K562 (cell line): ENCODE data around the gene C11orf54. TPM values are rescaled to one million over a fixed set of nuclear protein-coding genes. Genes with fewer than 3 reads are reported as not detected.

Source experiments
- ATAC-seq: fragments of 200-7000 bp; cut with Tn5 transposase; 3 replicates; pipeline ENCODE4 v1.9.1; 2020; ENCODE audit warnings: moderate library complexity
- BruUV-seq: library from RNA; stranded (reverse); fragments of 400-500 nt; replicated peaks from 2 replicates; lab custom pipeline; 2021; lab: Mats Ljungman, UMichigan
- CTCF ChIA-PET: fragments of 300-600 bp; formaldehyde crosslinking; extraction: SDS; loops from one replicate; lab custom pipeline; 2021; ENCODE audit warnings: low intra/inter-chr PET ratio; lab: Yijun Ruan, JAX
- POLR2A ChIA-PET: fragments of 300-600, 350-650 bp; sonication (Branson Sonifier 250); formaldehyde crosslinking; extraction: SDS; loops from one replicate; lab custom pipeline; 2021; ENCODE audit warnings: antibody characterized with exemption, inconsistent platforms; lab: Yijun Ruan, JAX
- DNase-seq, 4 experiments: peaks; one replicate each; pipeline versions ENCODE4 v3.0.0 to v3.0.0-alpha.2; 2011 to 2018; ENCODE audit warnings: low spot score in 3 of 4, mixed read lengths in 3 of 4; ENCODE audit errors: extremely low read depth in 1 of 4
- FAIRE-seq: peaks from 2 replicates; lab custom pipeline; 2011; peaks lifted over from hg19 to GRCh38; lab: Jason Lieb, UNC
- H2AFZ ChIP-seq: 2 replicates; pipeline ENCODE4 v1.6.0; 2011; ENCODE audit warnings: low read depth, low read length, control low read depth, inconsistent platforms
- H3K27ac ChIP-seq: fragments of 200-600 bp; 3 replicates; pipeline ENCODE4 v1.8.0; 2011; ENCODE audit warnings: low read depth, mild to moderate bottlenecking, control low read depth, inconsistent platforms, low read length, moderate library complexity, mixed read lengths; ENCODE audit errors: extremely low read depth
- H3K27me3 ChIP-seq, 2 experiments: fragments of 300-600 bp in 1 of 2; 2 replicates in 1 of 2; 3 replicates in 1 of 2; pipeline versions ENCODE4 v1.6.0 to v1.8.0; 2011; ENCODE audit warnings: inconsistent platforms in 2 of 2, low read length in 2 of 2, mild to moderate bottlenecking in 1 of 2, mixed read lengths in 1 of 2, moderate library complexity in 1 of 2; ENCODE audit not compliant: control insufficient read depth in 2 of 2, insufficient read depth in 2 of 2
- H3K36me3 ChIP-seq: fragments of 300-600 bp; 3 replicates; pipeline ENCODE4 v1.8.0; 2011; ENCODE audit warnings: mild to moderate bottlenecking, low read length, inconsistent platforms; ENCODE audit not compliant: control insufficient read depth, insufficient read depth
- H3K4me1 ChIP-seq, 2 experiments: fragments of 200-600 bp in 1 of 2; replicated peaks in 1 of 2; 2 replicates in 1 of 2; 3 replicates in 1 of 2; pipeline versions ENCODE4 v1.5.1 to v1.8.0; 2011; ENCODE audit warnings: inconsistent platforms in 2 of 2, low read length in 2 of 2, mild to moderate bottlenecking in 1 of 2, mixed read lengths in 1 of 2, moderate library complexity in 1 of 2; ENCODE audit not compliant: control insufficient read depth in 2 of 2, insufficient read depth in 2 of 2
- H3K4me2 ChIP-seq: 2 replicates; pipeline ENCODE4 v1.6.1; 2011; ENCODE audit warnings: low read length, control low read depth, inconsistent platforms, mixed read lengths; ENCODE audit not compliant: insufficient read depth
- H3K4me3 ChIP-seq: fragments of 200-600 bp; sonication (generic), shearing (Covaris generic); 2 replicates; pipeline ENCODE4 v1.5.1; 2016; ENCODE audit warnings: control low read depth, inconsistent platforms
- H3K79me2 ChIP-seq: fragments of 200-600 bp; 3 replicates; pipeline ENCODE4 v1.8.0; 2011; ENCODE audit warnings: low read length, inconsistent platforms; ENCODE audit not compliant: control insufficient read depth, insufficient read depth
- H3K9ac ChIP-seq, 2 experiments: 2 replicates each; pipeline versions ENCODE4 v1.6.0 to v1.6.1; 2011; ENCODE audit warnings: low read depth in 2 of 2, low read length in 2 of 2, control low read depth in 1 of 2, inconsistent platforms in 1 of 2, mild to moderate bottlenecking in 1 of 2, mixed read lengths in 1 of 2; ENCODE audit not compliant: insufficient read depth in 1 of 2
- H3K9me1 ChIP-seq: one replicate; pipeline ENCODE4 v1.6.0; 2011; ENCODE audit warnings: inconsistent platforms, mild to moderate bottlenecking, low read length, moderate library complexity; ENCODE audit not compliant: control insufficient read depth, insufficient read depth
- H3K9me3 ChIP-seq: replicated peaks from 2 replicates; pipeline ENCODE4 v1.5.1; 2011; ENCODE audit warnings: low read depth, low read length, inconsistent platforms; ENCODE audit not compliant: control insufficient read depth, insufficient read depth
- H4K20me1 ChIP-seq: replicated peaks from 2 replicates; pipeline ENCODE4 v1.6.1; 2011; ENCODE audit warnings: low read length, inconsistent platforms, mixed read lengths; ENCODE audit not compliant: control insufficient read depth, insufficient read depth
- ARID3B ChIP-seq: fragments of 250-450 bp; sonication (Bioruptor Pico); IDR thresholded peaks from 2 replicates; pipeline ENCODE4 v1.4.0; 2020; ENCODE audit warnings: borderline replicate concordance
- CGGBP1 ChIP-seq: fragments of 250-450 bp; sonication (Bioruptor Pico); IDR thresholded peaks from 2 replicates; pipeline ENCODE4 v1.9.0; 2021; ENCODE audit warnings: mild to moderate bottlenecking
- CHD4 ChIP-seq: fragments of 200-600 bp; sonication (generic); IDR thresholded peaks from 3 replicates; pipeline ENCODE4 v1.6.1; 2012; ENCODE audit warnings: low read depth, mild to moderate bottlenecking, mixed read lengths, low read length, inconsistent platforms; ENCODE audit not compliant: insufficient read depth, insufficient replicate concordance, poor library complexity, severe bottlenecking
- DNMT1 ChIP-seq: fragments of 450-650 bp; IDR thresholded peaks from 2 replicates; pipeline ENCODE4 v1.6.1; 2016; ENCODE audit warnings: antibody characterized with exemption, mild to moderate bottlenecking
- EP400 ChIP-seq: fragments of 450-650 bp; IDR thresholded peaks from 2 replicates; pipeline ENCODE4 v1.6.1; 2017; ENCODE audit warnings: antibody characterized with exemption, mild to moderate bottlenecking, moderate library complexity
- HDAC1 ChIP-seq, 2 experiments: fragments of 450-650 bp; IDR thresholded peaks; 2 replicates each; pipeline ENCODE4 v1.6.1; 2016 to 2017; ENCODE audit warnings: inconsistent platforms in 1 of 2, mild to moderate bottlenecking in 1 of 2, moderate library complexity in 1 of 2
- HMGN3 ChIP-seq: IDR thresholded peaks from 2 replicates; pipeline ENCODE4 v1.6.1; 2011; ENCODE audit warnings: borderline replicate concordance, low read depth, mild to moderate bottlenecking, mixed read lengths, low read length; ENCODE audit not compliant: insufficient read length; ENCODE audit errors: extremely low read depth
- SMARCB1 ChIP-seq: IDR thresholded peaks from 2 replicates; pipeline ENCODE4 v1.6.1; 2011; ENCODE audit warnings: improper control_type of control experiment, low read depth; ENCODE audit not compliant: insufficient read length
- U2AF2 ChIP-seq: fragments of 200-400 bp; formaldehyde crosslinking; optimal IDR thresholded peaks from 2 replicates; pipeline ENCODE3; 2017; ENCODE audit warnings: low read depth, mild to moderate bottlenecking, low read length
- ZFP30 ChIP-seq: fragments of 250-450 bp; sonication (Bioruptor Pico); IDR thresholded peaks from 2 replicates; pipeline ENCODE4 v1.8.0; 2022; ENCODE audit warnings: moderate library complexity, mild to moderate bottlenecking, inconsistent platforms, borderline replicate concordance
- ZNF140 ChIP-seq: fragments of 250-450 bp; sonication (Bioruptor Pico); IDR thresholded peaks from 2 replicates; pipeline ENCODE4 v1.8.0; 2021; ENCODE audit warnings: moderate library complexity, mild to moderate bottlenecking, inconsistent platforms
- ZNF212 ChIP-seq: fragments of 450-650 bp; formaldehyde crosslinking; IDR thresholded peaks from 2 replicates; pipeline ENCODE4 v1.4.0; 2020; ENCODE audit warnings: mild to moderate bottlenecking
- ZNF644 ChIP-seq: fragments of 200-800 bp; sonication (Bioruptor generic); IDR thresholded peaks from 2 replicates; pipeline ENCODE4 v1.6.1; 2016; ENCODE audit warnings: low read depth, missing genetic modification characterization, missing compliant biosample characterization
- WGBS: fragments of 100-300 bp; shearing (Covaris generic); methylation state at CpG from one replicate; pipeline ENCODE4 v1.1.6; 2016; ENCODE audit warnings: low coverage, mixed read lengths; ENCODE audit not compliant: insufficient coverage; ENCODE audit errors: missing lambda C conversion rate; 5-methylcytosine and 5-hydroxymethylcytosine counted together
- in situ Hi-C: fragments of 300-500 bp; cut with MboI; formaldehyde crosslinking; loops from 4 replicates; pipeline ENCODE4 v1.15.0; 2018; ENCODE audit warnings: inconsistent platforms, mixed read lengths
- intact Hi-C: fragments of 100-400 bp; cut with micrococcal nuclease; formaldehyde crosslinking; loops from 2 replicates; pipeline ENCODE4 v1.14.2; 2022
- polyA plus RNA-seq, 8 experiments: library from polyadenylated mRNA; depleted of rRNA in 4 of 8; stranded (reverse) in 5 of 8; unstranded in 3 of 8; fragments of >200 nt; fragmentation: Nextera tagmentation in 2 of 8; fragmentation: Illumina TruSeq in 1 of 8; extraction: Ambion mirVana in 2 of 8; extraction: Trizol in 1 of 8; gene quantifications; 2 replicates each; pipeline versions ENCODE4 v1.2.1 to v1.2.3, GENCODE V29; 2011 to 2014; ENCODE audit warnings: inconsistent platforms in 1 of 8, missing spikeins in 1 of 8
- total RNA-seq, 7 experiments: library from RNA; depleted of rRNA in 6 of 7; stranded (reverse); fragments of >200 nt in 6 of 7; fragmentation: Illumina TruSeq in 2 of 7; extraction: Trizol in 2 of 7; gene quantifications; 2 replicates each; pipeline versions ENCODE4 v1.2.1 to v1.2.3, GENCODE V29; 2011 to 2021; ENCODE audit warnings: low replicate concordance in 1 of 7

Gene C11orf54
- total and polyA plus RNA-seq, 9 of the 15 experiments (the other 6 are each of a cell fraction or from before 2014, with no cell fraction given) = 13.4 to 33.0 (median 23.1) TPM

DNA sequence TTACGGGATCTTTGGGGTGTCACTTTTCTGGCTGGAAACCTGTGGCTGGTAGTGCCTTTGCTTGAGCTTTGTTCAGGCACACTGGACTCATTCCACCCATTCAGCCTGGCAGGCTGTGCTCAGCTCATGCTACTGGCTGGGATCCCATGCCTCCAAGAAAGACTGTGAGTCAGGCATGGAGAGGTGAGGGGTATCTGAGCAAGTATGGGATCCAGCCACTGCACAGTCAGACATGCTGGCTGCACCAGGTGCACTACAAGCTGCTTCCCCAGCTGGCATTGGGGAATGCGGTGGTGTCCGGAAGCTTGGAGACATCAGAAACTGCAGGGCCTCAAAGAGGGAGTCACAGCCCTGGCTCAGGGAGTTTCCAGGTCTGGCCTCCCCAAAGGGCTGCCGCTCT lies 30.7 kb downstream of the C11orf54 start:
- no peak for DNase-seq
- no peaks in the 10 kb centered on the region for H3K27me3 ChIP-seq
- H3K79me2 ChIP-seq = no peaks in the 10 kb centered on the region
- H3K4me3 ChIP-seq = no peak overlapping the region
- ChIA-PET CTCF (no interaction called here), POLR2A (interaction anchor here (3.5 kb wide), 1 partner anchor 11 kb away, joined by 10 read pairs; the partner anchor contains the start of gene MED17)
- in situ Hi-C loops (no loop called here), intact Hi-C loops (no loop called here)
- H3K27ac ChIP-seq = no peak overlapping the region
- no peaks in the 10 kb centered on the region for H3K36me3 ChIP-seq
- 81% methylated on average over 4 of the region's 4 CpGs for WGBS
- no peak for ATAC-seq
- H4K20me1 ChIP-seq = no peaks in the 10 kb centered on the region
- H3K9me1 ChIP-seq = no peaks in the 10 kb centered on the region
- H3K4me2 ChIP-seq = no peak overlapping the region
- no TSS peak for BruUV-seq
- no peak overlapping the region for H3K9ac ChIP-seq
- no peak for FAIRE-seq
- TF ChIP-seq HMGN3 (no peak), ZNF140 (CRISPR knock-in tag) (no peak), EP400 (no peak), ZNF212 (CRISPR knock-in tag) (no peak), ZNF644 (tag) (no peak), SMARCB1 (no peak), ARID3B (no peak), DNMT1 (no peak), ZFP30 (no peak), HDAC1 (IDR thresholded peaks at IDR 0.05) (no peak), CGGBP1 (CRISPR knock-in tag) (no peak), CHD4 (no peak), U2AF2 (no peak)
- peaks cover 0 to 5% of the 10 kb centered on the region in 2 experiments; a peak in 1 of 5 replicates for H3K4me1 ChIP-seq
- no peaks in the 10 kb centered on the region; the same call in 1 of the 2 replicates for H3K9me3 ChIP-seq
- no peak overlapping the region for H2AFZ ChIP-seq
